PC-3 (cell line): ENCODE measurements around the gene INO80C. TPM values are rescaled to one million over a fixed set of nuclear protein-coding genes. Genes with fewer than 3 reads are reported as not detected.

ENCODE experiments used
- ATAC-seq: fragments of 200-7000 bp; cut with Tn5 transposase; 2 replicates; pipeline ENCODE4 v1.9.1; 2020; ENCODE audit warnings: mild to moderate bottlenecking, moderate library complexity
- BruUV-seq: library from RNA; stranded (reverse); fragments of 400-500 nt; replicated peaks from 2 replicates; lab custom pipeline; 2021; lab: Mats Ljungman, UMichigan
- CTCF ChIA-PET: fragments of 300-600 bp; sonication (Branson Sonifier 250); formaldehyde crosslinking; loops from one replicate; lab custom pipeline; 2022; ENCODE audit warnings: antibody characterized with exemption; lab: Charles Lee
- POLR2A ChIA-PET: fragments of 300-600 bp; sonication (Branson Sonifier 250); formaldehyde crosslinking; loops from one replicate; lab custom pipeline; 2022; ENCODE audit warnings: antibody characterized with exemption; ENCODE audit not compliant: unreplicated experiment; lab: Charles Lee
- DNase-seq: peaks from one replicate; pipeline ENCODE4 v3.0.0-alpha.2; 2015
- H2AFZ ChIP-seq: fragments of 300-600 bp; sonication (generic); 2 replicates; pipeline ENCODE4 v1.6.0; 2016; ENCODE audit warnings: antibody characterized with exemption, low read length
- H3F3A ChIP-seq: fragments of 300-600 bp; sonication (generic); one replicate; pipeline ENCODE4 v1.6.0; 2017; ENCODE audit warnings: antibody characterized with exemption, low read length, control low read depth, mild to moderate bottlenecking; ENCODE audit not compliant: unreplicated experiment
- H3K27ac ChIP-seq: fragments of 300-600 bp; sonication (generic); 2 replicates; pipeline ENCODE4 v1.5.1; 2016; ENCODE audit warnings: mild to moderate bottlenecking, low read length
- H3K27me3 ChIP-seq: fragments of 300-600 bp; sonication (generic); 2 replicates; pipeline ENCODE4 v1.6.1; 2016; ENCODE audit warnings: low read length, mixed read lengths
- H3K36me3 ChIP-seq: fragments of 300-600 bp; sonication (generic); 2 replicates; pipeline ENCODE4 v1.6.1; 2016; ENCODE audit warnings: low read depth, mixed run types, low read length, mixed read lengths
- H3K4me1 ChIP-seq: fragments of 300-600 bp; sonication (generic); 2 replicates; pipeline ENCODE4 v1.5.1; 2016; ENCODE audit warnings: low read length; ENCODE audit not compliant: insufficient read depth
- H3K4me2 ChIP-seq: fragments of 300-600 bp; sonication (generic); 2 replicates; pipeline ENCODE4 v1.6.0; 2016; ENCODE audit warnings: low read length
- H3K4me3 ChIP-seq: fragments of 300-600 bp; sonication (generic); 2 replicates; pipeline ENCODE4 v1.5.1; 2016; ENCODE audit warnings: mild to moderate bottlenecking, low read length, mixed read lengths
- H3K79me2 ChIP-seq: fragments of 300-600 bp; sonication (generic); 2 replicates; pipeline ENCODE4 v1.6.1; 2017; ENCODE audit warnings: low read length, mixed read lengths
- H3K9ac ChIP-seq: fragments of 300-600 bp; sonication (generic); 2 replicates; pipeline ENCODE4 v1.6.0; 2016; ENCODE audit warnings: mild to moderate bottlenecking, low read length
- H3K9me2 ChIP-seq: fragments of 300-600 bp; sonication (generic); replicated peaks from 2 replicates; pipeline ENCODE4 v1.6.1; 2016; ENCODE audit warnings: mixed run types, low read length, mixed read lengths
- H3K9me3 ChIP-seq: fragments of 300-600 bp; sonication (generic); 2 replicates; pipeline ENCODE4 v1.6.1; 2016; ENCODE audit warnings: low read length, mixed read lengths
- H4K20me1 ChIP-seq: fragments of 300-600 bp; sonication (generic); 2 replicates; pipeline ENCODE4 v1.6.1; 2016; ENCODE audit warnings: low read length, mixed read lengths
- EZH2 ChIP-seq: fragments of 300-600 bp; sonication (generic); IDR thresholded peaks from one replicate; pipeline ENCODE4 v1.6.1; 2017; ENCODE audit warnings: antibody characterized with exemption, mild to moderate bottlenecking, low read length; ENCODE audit not compliant: unreplicated experiment
- EZH2phosphoT487 ChIP-seq: fragments of 300-600 bp; sonication (generic); IDR thresholded peaks from 2 replicates; pipeline ENCODE4 v1.6.1; 2018; ENCODE audit warnings: mild to moderate bottlenecking, antibody characterized with exemption, low read length, borderline replicate concordance
- intact Hi-C: fragments of 100-400 bp; cut with micrococcal nuclease; formaldehyde crosslinking; loops from 2 replicates; pipeline ENCODE4 v1.9.0; 2023
- total RNA-seq: library from RNA; depleted of rRNA; stranded (reverse); fragments of >200 nt; gene quantifications from 2 replicates; pipeline ENCODE4 v1.2.3, GENCODE V29; 2014
- TF ChIP-seq, protein P1 (sequence below): fragments of 300-600 bp; sonication (generic); conservative IDR thresholded peaks from 2 replicates; pipeline ENCODE4 v1.5.1; 2017; ENCODE audit warnings: antibody characterized with exemption, low read depth, mild to moderate bottlenecking, low read length

The INO80C gene
- total RNA-seq, 1 experiment from 2014 or later, result 6.8 TPM

DNA sequence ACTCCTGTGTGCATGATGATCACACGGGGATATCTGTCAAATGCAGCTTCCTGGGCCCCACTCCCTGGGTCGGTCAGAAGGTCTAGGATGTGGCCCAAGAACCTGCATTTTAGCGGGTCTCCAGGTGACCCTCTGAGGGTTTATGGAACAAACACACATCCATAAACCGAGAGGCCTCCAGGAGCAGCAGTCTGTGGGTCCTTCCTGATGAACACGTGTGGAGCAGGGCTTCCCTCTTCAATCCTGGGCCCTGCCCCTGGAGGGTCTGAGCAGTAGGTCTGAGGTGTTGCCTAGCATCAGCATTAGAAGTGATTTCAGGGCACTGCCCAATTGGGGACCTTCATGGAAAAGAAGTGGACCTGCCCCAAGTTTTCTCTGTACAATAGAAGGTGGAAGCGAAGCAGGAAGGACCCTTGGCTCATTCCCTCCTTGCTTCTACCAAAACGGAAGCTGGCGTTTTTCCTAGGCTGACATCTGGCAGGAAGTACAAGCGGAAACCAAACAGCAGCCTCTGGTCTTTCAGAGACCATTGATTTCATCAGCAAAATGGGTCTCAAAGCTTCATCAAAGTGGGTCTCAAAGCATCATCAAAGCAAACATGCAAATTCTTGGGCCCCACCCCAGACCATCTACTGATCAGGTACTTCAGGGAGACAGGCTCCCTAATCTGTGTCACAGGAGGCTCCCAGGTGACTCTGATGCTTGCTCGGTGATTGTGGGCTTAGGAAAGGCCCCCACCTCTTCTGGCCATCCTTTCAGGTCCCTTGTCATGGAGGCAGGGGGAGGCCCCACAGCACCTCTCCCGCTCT is 30.7 kb downstream of the INO80C start:
- Histone ChIP-seq H2AFZ (no peak overlapping the region), H3K27ac (no peak overlapping the region), H3K4me2 (no peak overlapping the region), H3K9me2 (no peaks in the 10 kb centered on the region), H3K9me3 (no peaks in the 10 kb centered on the region), H3K36me3 (no peaks in the 10 kb centered on the region), H3K4me3 (no peak overlapping the region), H3K4me1 (peaks cover 30% of the 10 kb centered on the region), H3F3A (no peaks in the 10 kb centered on the region), H3K9ac (no peak overlapping the region), H3K79me2 (no peaks in the 10 kb centered on the region), H3K27me3 (no peaks in the 10 kb centered on the region), H4K20me1 (no peaks in the 10 kb centered on the region)
- intact Hi-C loops, result no loop called here
- ChIA-PET CTCF (no interaction called here), POLR2A (interaction anchor here (0.6 kb wide), 1 partner anchor 11 kb away, joined by 3 read pairs; no protein-coding TSS in a partner anchor)
- DNase-seq, result no peak
- BruUV-seq, result no TSS peak
- no peak for ATAC-seq
- TF ChIP-seq, protein P1, sequence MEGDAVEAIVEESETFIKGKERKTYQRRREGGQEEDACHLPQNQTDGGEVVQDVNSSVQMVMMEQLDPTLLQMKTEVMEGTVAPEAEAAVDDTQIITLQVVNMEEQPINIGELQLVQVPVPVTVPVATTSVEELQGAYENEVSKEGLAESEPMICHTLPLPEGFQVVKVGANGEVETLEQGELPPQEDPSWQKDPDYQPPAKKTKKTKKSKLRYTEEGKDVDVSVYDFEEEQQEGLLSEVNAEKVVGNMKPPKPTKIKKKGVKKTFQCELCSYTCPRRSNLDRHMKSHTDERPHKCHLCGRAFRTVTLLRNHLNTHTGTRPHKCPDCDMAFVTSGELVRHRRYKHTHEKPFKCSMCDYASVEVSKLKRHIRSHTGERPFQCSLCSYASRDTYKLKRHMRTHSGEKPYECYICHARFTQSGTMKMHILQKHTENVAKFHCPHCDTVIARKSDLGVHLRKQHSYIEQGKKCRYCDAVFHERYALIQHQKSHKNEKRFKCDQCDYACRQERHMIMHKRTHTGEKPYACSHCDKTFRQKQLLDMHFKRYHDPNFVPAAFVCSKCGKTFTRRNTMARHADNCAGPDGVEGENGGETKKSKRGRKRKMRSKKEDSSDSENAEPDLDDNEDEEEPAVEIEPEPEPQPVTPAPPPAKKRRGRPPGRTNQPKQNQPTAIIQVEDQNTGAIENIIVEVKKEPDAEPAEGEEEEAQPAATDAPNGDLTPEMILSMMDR, result no peak
- no peak for TF ChIP-seq EZH2
- TF ChIP-seq EZH2phosphoT487, result no peak

DNA sequence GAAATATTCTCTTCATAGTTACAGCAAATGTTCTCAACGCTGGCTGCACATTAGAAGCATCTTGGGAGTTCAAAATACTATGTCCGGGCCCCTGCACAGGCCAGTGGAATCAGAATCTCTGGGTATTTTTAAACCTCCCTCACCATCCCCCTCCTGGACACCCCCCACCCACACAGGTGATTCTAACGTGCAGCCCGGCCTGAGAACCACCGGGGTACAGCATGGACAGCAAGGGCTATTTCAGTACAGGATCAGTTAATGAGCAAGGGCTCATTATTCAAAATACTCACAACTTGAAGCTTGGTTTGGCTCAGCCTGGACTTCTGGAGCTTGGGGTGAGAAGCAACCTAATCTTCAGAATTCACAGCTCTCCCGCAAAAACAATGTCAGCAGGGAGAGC is 31.4 kb downstream of the INO80C start:
- H3K4me1 ChIP-seq, result peaks cover 37% of the 10 kb centered on the region
- BruUV-seq, result no TSS peak
- H2AFZ ChIP-seq, result no peak overlapping the region
- no peaks in the 10 kb centered on the region for H4K20me1 ChIP-seq
- CTCF ChIA-PET, result no interaction called here
- no peaks in the 10 kb centered on the region for H3K9me2 ChIP-seq
- POLR2A ChIA-PET, result no interaction called here
- no peaks in the 10 kb centered on the region for H3K9me3 ChIP-seq
- no peaks in the 10 kb centered on the region for H3K79me2 ChIP-seq
- no peak overlapping the region for H3K4me2 ChIP-seq
- TF ChIP-seq EZH2, result no peak
- intact Hi-C loops, result no loop called here
- H3K27me3 ChIP-seq, result no peaks in the 10 kb centered on the region
- H3K27ac ChIP-seq, result no peak overlapping the region
- ATAC-seq (no peak), DNase-seq (no peak)
- no peaks in the 10 kb centered on the region for H3K36me3 ChIP-seq
- H3F3A ChIP-seq, result no peaks in the 10 kb centered on the region
- no peak overlapping the region for H3K9ac ChIP-seq
- no peak overlapping the region for H3K4me3 ChIP-seq

DNA sequence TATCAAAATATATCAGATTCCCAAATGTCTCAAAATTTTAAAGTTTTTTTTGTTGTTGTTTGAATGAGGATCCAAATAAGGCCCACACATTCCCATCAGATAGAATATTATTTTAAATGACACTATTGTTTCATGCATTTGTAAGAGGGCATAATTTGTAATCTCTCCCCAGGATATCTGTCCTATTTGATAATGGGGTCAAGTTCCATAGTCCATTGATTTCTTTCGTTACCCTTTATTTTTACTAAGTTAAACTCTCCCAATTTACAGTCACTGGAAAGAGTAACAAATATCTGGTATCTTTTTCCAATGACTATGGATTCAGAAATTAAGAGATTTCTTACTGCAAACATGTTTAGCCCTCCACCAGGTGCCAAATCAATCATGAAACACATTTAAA is 32.4 kb downstream of the INO80C start:
- Histone ChIP-seq H3F3A (no peaks in the 10 kb centered on the region), H3K9ac (no peak overlapping the region), H3K4me3 (no peak overlapping the region), H3K4me2 (no peak overlapping the region), H3K27ac (no peak overlapping the region), H3K9me2 (no peaks in the 10 kb centered on the region), H2AFZ (no peak overlapping the region), H3K36me3 (no peaks in the 10 kb centered on the region), H3K9me3 (no peaks in the 10 kb centered on the region), H3K79me2 (no peaks in the 10 kb centered on the region), H4K20me1 (no peaks in the 10 kb centered on the region), H3K4me1 (peaks cover 44% of the 10 kb centered on the region), H3K27me3 (no peaks in the 10 kb centered on the region)
- ChIA-PET POLR2A (no interaction called here), CTCF (no interaction called here)
- DNase-seq, result no peak
- intact Hi-C loops, result no loop called here
- no TSS peak for BruUV-seq
- TF ChIP-seq, protein P1, result no peak
- TF ChIP-seq EZH2phosphoT487 (no peak), EZH2 (no peak)
- ATAC-seq, result no peak
